HepG2 (cell line): ENCODE measurements around the gene LSR.
A peak's percentile ranks its signal among the peaks of the same experiment; 100 is the strongest.

Experiments used
- CTCF ChIP-seq: sonication (generic); formaldehyde crosslinking; IDR thresholded peaks from 2 replicates; pipeline ENCODE4 v1.5.0; 2020; ENCODE audit warnings: mild to moderate bottlenecking, missing genetic modification reagents, moderate library complexity
- ESRRA ChIP-seq: sonication (generic); formaldehyde crosslinking; IDR thresholded peaks from 2 replicates; pipeline ENCODE4 v1.5.1; 2020; ENCODE audit warnings: mild to moderate bottlenecking, low read depth, missing genetic modification reagents
- JUN ChIP-seq: sonication (generic); formaldehyde crosslinking; IDR thresholded peaks from 2 replicates; pipeline ENCODE4 v1.4.0; 2020; ENCODE audit warnings: mild to moderate bottlenecking, missing genetic modification reagents
- MED8 ChIP-seq: sonication (generic); formaldehyde crosslinking; IDR thresholded peaks from 2 replicates; pipeline ENCODE4 v1.8.1; 2023; ENCODE audit warnings: mild to moderate bottlenecking, missing genetic modification reagents; ENCODE audit not compliant: insufficient replicate concordance
- MXD4 ChIP-seq: IDR thresholded peaks from 2 replicates; pipeline ENCODE4 v1.6.1; 2016; ENCODE audit warnings: mild to moderate bottlenecking, missing biosample characterization, missing genetic modification reagents
- MXI1 ChIP-seq: IDR thresholded peaks from 3 replicates; pipeline ENCODE4 v1.6.1; 2012; ENCODE audit warnings: low read depth, low read length, inconsistent platforms, borderline replicate concordance
- NFRKB ChIP-seq: fragments of 450-650 bp; IDR thresholded peaks from 2 replicates; pipeline ENCODE4 v1.6.1; 2017
- ZFP36L1 ChIP-seq: sonication (generic); formaldehyde crosslinking; IDR thresholded peaks from 2 replicates; pipeline ENCODE4 v1.8.0; 2022; ENCODE audit warnings: mild to moderate bottlenecking, missing genetic modification reagents, moderate library complexity
- ZGPAT ChIP-seq: IDR thresholded peaks from 2 replicates; pipeline ENCODE4 v1.6.1; 2016; ENCODE audit warnings: mild to moderate bottlenecking
- ZNF224 ChIP-seq: sonication (generic); formaldehyde crosslinking; IDR thresholded peaks from 2 replicates; pipeline ENCODE4 v1.5.0; 2020; ENCODE audit warnings: mild to moderate bottlenecking, missing genetic modification reagents
- ZNF558 ChIP-seq: sonication (generic); formaldehyde crosslinking; IDR thresholded peaks from 2 replicates; pipeline ENCODE4 v1.9.0; 2022; ENCODE audit warnings: mild to moderate bottlenecking, missing genetic modification reagents, borderline replicate concordance

GRCh38 chr19:35248310-35249145, at the start of gene LSR:
- peak; percentile 87; the same call in 1 of the 2 replicates for TF ChIP-seq ZNF558
- peak; percentile 34; the same call in 1 of the 2 replicates for TF ChIP-seq CTCF (CRISPR knock-in tag)
- TF ChIP-seq MXI1, result peak; percentile 50; the same call in 1 of the 3 replicates
- peak; percentile 82 for TF ChIP-seq MXD4 (CRISPR knock-in tag)
- TF ChIP-seq JUN (CRISPR knock-in tag), result 0 out of 2 replicates have a peak, but pooled peaks have one; percentile 34
- TF ChIP-seq MED8 (CRISPR knock-in tag), result peak; percentile 96
- TF ChIP-seq NFRKB, result no peak
- TF ChIP-seq ZGPAT, result peak; percentile 84
- TF ChIP-seq ZFP36L1 (CRISPR knock-in tag), result peak; percentile 53; the same call in 1 of the 2 replicates
- no peak; the same call in none of the 2 replicates for TF ChIP-seq ESRRA (CRISPR knock-in tag)
- no peak; the same call in 1 of the 2 replicates for TF ChIP-seq ZNF224 (CRISPR knock-in tag)
